ENCODE measurements around the gene NCOA1.

The NCOA1 gene

GRCh38 chr2:24490181-24490689, 819 bp upstream of the NCOA1 start:
- TF ChIP-seq ZNF8 (CRISPR knock-in tag; IDR thresholded peaks at IDR 0.05) (no peak), PPARA (CRISPR knock-in tag; IDR thresholded peaks at IDR 0.05; ENCODE audit: borderline replicate concordance) (no peak), TOX (CRISPR knock-in tag; IDR thresholded peaks at IDR 0.05; ENCODE audit: borderline replicate concordance) (no peak), TCF4 (CRISPR knock-in tag; IDR thresholded peaks at IDR 0.05; ENCODE audit: borderline replicate concordance) (no peak), ZFP3 (CRISPR knock-in tag; IDR thresholded peaks at IDR 0.05) (no peak), ISL1 (CRISPR knock-in tag; IDR thresholded peaks at IDR 0.05) (no peak), TSHZ2 (CRISPR knock-in tag; IDR thresholded peaks at IDR 0.05) (no peak), PATZ1 (CRISPR knock-in tag; IDR thresholded peaks at IDR 0.05; ENCODE audit: borderline replicate concordance) (no peak), ZFP30 (CRISPR knock-in tag; IDR thresholded peaks at IDR 0.05) (no peak), OSR1 (CRISPR knock-in tag; IDR thresholded peaks at IDR 0.05) (no peak), RARB (CRISPR knock-in tag; IDR thresholded peaks at IDR 0.05) (no peak), CSDC2 (CRISPR knock-in tag; IDR thresholded peaks at IDR 0.05) (no peak)
- ATAC-seq = peak; percentile 54

GRCh38 chr2:24491542-24492420, 727 bp downstream of the NCOA1 start:
- no peak for TF ChIP-seq ISL1 (CRISPR knock-in tag; IDR thresholded peaks at IDR 0.05)
- TF ChIP-seq CSRNP3 (CRISPR knock-in tag; IDR thresholded peaks at IDR 0.05) = no peak
- TF ChIP-seq CREB5 (CRISPR knock-in tag; IDR thresholded peaks at IDR 0.05; ENCODE audit: low read depth) = no peak
- no peak for TF ChIP-seq SNAI2 (CRISPR knock-in tag; IDR thresholded peaks at IDR 0.05)
- no peak for TF ChIP-seq TOX (CRISPR knock-in tag; IDR thresholded peaks at IDR 0.05; ENCODE audit: borderline replicate concordance)
- TF ChIP-seq PPARA (CRISPR knock-in tag; IDR thresholded peaks at IDR 0.05; ENCODE audit: borderline replicate concordance) = no peak
- TF ChIP-seq CSDC2 (CRISPR knock-in tag; IDR thresholded peaks at IDR 0.05) = no peak
- no peak for TF ChIP-seq TSHZ2 (CRISPR knock-in tag; IDR thresholded peaks at IDR 0.05)
- TF ChIP-seq ZNF8 (CRISPR knock-in tag; IDR thresholded peaks at IDR 0.05) = no peak
- no peak for TF ChIP-seq ZNF70 (CRISPR knock-in tag; IDR thresholded peaks at IDR 0.05)
- TF ChIP-seq ESRRG (CRISPR knock-in tag; IDR thresholded peaks at IDR 0.05) = no peak
- TF ChIP-seq OSR1 (CRISPR knock-in tag; IDR thresholded peaks at IDR 0.05) = no peak
- TF ChIP-seq RARB (CRISPR knock-in tag; IDR thresholded peaks at IDR 0.05) = no peak
- TF ChIP-seq TCF4 (CRISPR knock-in tag; IDR thresholded peaks at IDR 0.05; ENCODE audit: borderline replicate concordance) = no peak
- TF ChIP-seq GLIS3 (CRISPR knock-in tag; IDR thresholded peaks at IDR 0.05) = no peak
- TF ChIP-seq ARNTL (CRISPR knock-in tag; IDR thresholded peaks at IDR 0.05; ENCODE audit: borderline replicate concordance, low read depth) = no peak
- no peak for TF ChIP-seq ZFP30 (CRISPR knock-in tag; IDR thresholded peaks at IDR 0.05)
- no peak for TF ChIP-seq ZNF565 (CRISPR knock-in tag; conservative IDR thresholded peaks at IDR 0.05; ENCODE audit: low read depth)
- TF ChIP-seq BACH2 (CRISPR knock-in tag; IDR thresholded peaks at IDR 0.05; ENCODE audit: borderline replicate concordance) = no peak
- TF ChIP-seq ZFP3 (CRISPR knock-in tag; IDR thresholded peaks at IDR 0.05) = no peak
- peak; percentile 26 for ATAC-seq

Data from SK-N-SH treated with all-trans-retinoic acid at 6 μM for 48 hours (cell line).